GM21737 (cell line): ENCODE results near the gene RAPGEF4.

Source experiments
- ATAC-seq: cut with Tn5 transposase; IDR thresholded peaks from one replicate; pipeline ENCODE4 v1.9.1; 2021; ENCODE audit warnings: mild to moderate bottlenecking, moderate library complexity; ENCODE audit not compliant: unreplicated experiment

Gene RAPGEF4

GRCh38 chr2:172894689-172895387, 159.2 kb downstream of the RAPGEF4 start:
- ATAC-seq: no peak

GRCh38 chr2:172896661-172897081, 161.0 kb downstream of the RAPGEF4 start:
- ATAC-seq: no peak

GRCh38 chr2:172900871-172901270, 165.2 kb downstream of the RAPGEF4 start:
- ATAC-seq: no peak

GRCh38 chr2:172901913-172902312, 166.3 kb downstream of the RAPGEF4 start:
- ATAC-seq: no peak

- ATAC-seq: no peak
Observed at GRCh38 chr2:172904236-172904635, 168.6 kb downstream of the RAPGEF4 start.

GRCh38 chr2:172905937-172906811, 170.5 kb downstream of the RAPGEF4 start:
- ATAC-seq: no peak

- no peak for ATAC-seq
Observed at GRCh38 chr2:172908275-172908674, 172.6 kb downstream of the RAPGEF4 start.

- no peak for ATAC-seq
Observed at GRCh38 chr2:172909454-172909853, 173.8 kb downstream of the RAPGEF4 start.

- ATAC-seq: no peak
Observed at GRCh38 chr2:172912266-172912665, 176.6 kb downstream of the RAPGEF4 start.

- ATAC-seq: no peak
Observed at GRCh38 chr2:172914341-172915008, 178.8 kb downstream of the RAPGEF4 start.

- no peak for ATAC-seq
Observed at GRCh38 chr2:172917716-172918115, 182.1 kb downstream of the RAPGEF4 start.

GRCh38 chr2:172919732-172920131, 184.1 kb downstream of the RAPGEF4 start:
- ATAC-seq: no peak

GRCh38 chr2:172921532-172922236, 186.0 kb downstream of the RAPGEF4 start:
- no peak for ATAC-seq

GRCh38 chr2:172922306-172922705, 186.7 kb downstream of the RAPGEF4 start:
- ATAC-seq: no peak

GRCh38 chr2:172922815-172923214, 187.2 kb downstream of the RAPGEF4 start:
- no peak for ATAC-seq

GRCh38 chr2:172924097-172924660, 188.5 kb downstream of the RAPGEF4 start:
- ATAC-seq: no peak

- no peak for ATAC-seq
Observed at GRCh38 chr2:172925600-172925999, 190.0 kb downstream of the RAPGEF4 start.

- ATAC-seq: no peak
Observed at GRCh38 chr2:172926785-172927640, 191.4 kb downstream of the RAPGEF4 start.

- no peak for ATAC-seq
Observed at GRCh38 chr2:172927641-172928357, 192.2 kb downstream of the RAPGEF4 start.
